GM18519 (cell line): ENCODE results near the gene GALNT9.
"Not testable (repeated sequence)": the region's sequence is repeated elsewhere in the genome, so short reads cannot be mapped to it uniquely, and the experiment has no call there.

Source experiments
- ATAC-seq: cut with Tn5 transposase; IDR thresholded peaks from one replicate; pipeline ENCODE4 v1.9.1; 2021; ENCODE audit warnings: mild to moderate bottlenecking, moderate library complexity; ENCODE audit not compliant: unreplicated experiment, low FRiP score

GALNT9 gene

DNA sequence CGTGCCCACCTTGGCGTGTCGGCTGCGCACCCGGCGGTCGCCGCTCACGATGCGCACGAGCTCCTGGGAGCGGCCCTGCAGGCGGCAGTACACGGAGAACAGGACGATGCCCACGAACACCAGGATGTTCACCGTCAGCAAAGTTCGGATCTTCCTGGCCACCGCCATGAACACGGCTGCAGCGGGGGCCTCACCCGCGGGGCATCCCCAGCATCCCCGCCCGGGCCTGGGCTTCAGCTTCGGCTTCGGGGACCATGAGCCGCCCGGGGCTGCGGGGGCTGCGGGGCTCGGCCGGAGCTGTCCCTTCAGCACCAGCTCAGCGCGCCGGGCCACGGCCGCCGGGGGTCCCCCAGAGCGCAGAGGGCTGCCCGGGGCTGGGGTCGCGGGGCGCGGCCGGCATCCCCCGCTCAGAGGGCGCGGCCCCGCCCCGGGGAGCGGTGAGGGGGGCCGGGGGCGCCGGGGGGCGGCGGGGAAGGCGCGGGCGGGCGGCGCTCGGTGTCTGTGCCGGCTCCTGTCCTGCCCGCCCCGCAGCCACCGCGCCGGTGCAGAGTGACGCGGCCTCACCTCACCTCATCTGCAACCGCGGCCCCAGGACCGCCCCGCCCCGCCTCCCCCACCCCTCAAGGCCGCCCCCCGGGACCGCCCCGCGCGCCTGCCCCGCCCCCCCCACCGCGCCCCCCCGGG lies at the start of gene GALNT9:
TSS of gene GALNT9 (minus strand) at position 554 of the 684 bp plus-strand sequence. CDS start at position 168, 386 bp downstream.
- ATAC-seq, result no peak

DNA sequence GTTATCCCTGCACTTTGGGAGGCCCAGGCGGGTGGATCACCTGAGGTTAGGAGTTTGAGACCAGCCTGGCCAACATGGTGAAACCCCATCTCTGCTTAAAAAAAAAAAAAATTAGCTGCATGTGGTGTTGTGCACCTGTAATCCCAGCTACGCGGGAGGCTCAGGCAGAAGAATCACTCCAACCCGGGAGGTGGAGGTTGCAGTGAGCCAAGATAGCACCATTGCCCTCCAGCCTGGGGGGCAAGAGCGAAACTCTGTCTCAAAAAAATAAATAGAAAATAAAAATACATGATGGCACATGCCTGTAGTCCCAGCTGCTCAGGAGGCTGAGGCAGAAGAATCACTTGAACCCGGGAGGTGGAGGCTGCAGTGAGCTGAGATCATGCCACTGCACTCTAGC lies 49.7 kb upstream of the GALNT9 start:
- not testable (repeated sequence) for ATAC-seq

DNA sequence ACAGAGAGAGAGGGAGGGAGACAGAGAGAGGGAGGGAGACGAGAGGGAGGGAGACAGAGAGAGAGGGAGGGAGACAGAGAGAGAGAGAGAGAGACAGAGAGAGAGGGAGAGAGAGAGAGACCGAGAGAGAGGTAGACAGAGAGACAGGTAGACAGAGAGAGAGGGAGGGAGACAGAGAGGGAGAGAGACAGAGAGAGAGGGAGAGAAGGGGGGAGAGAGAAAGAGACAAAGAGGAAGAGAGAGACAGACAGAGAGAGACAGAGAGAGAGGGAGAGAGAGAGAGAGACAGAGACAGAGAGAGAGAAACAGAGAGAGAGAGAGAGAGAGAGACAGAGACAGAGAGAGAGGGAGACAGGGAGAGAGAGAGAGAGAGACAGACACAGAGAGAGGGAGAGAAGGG lies 47.8 kb upstream of the GALNT9 start:
- no peak for ATAC-seq

DNA sequence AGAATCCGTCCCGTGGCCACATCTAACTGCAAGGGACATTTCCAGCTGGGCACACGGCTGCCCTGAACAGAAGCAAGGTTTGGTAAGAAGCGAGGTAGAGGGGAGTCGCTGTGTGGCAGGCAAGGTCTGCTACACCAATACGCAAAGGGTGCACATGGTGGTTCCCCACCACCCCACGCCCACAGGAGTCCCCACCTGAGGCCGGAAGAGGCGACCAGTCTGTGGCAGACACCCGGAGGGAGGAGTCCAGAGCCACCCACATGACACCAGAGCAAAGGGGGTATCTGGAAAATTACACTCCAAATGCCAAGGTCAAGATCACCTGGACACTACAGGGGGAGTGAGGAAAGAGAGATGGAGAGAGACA lies 47.1 kb upstream of the GALNT9 start:
- no peak for ATAC-seq

DNA sequence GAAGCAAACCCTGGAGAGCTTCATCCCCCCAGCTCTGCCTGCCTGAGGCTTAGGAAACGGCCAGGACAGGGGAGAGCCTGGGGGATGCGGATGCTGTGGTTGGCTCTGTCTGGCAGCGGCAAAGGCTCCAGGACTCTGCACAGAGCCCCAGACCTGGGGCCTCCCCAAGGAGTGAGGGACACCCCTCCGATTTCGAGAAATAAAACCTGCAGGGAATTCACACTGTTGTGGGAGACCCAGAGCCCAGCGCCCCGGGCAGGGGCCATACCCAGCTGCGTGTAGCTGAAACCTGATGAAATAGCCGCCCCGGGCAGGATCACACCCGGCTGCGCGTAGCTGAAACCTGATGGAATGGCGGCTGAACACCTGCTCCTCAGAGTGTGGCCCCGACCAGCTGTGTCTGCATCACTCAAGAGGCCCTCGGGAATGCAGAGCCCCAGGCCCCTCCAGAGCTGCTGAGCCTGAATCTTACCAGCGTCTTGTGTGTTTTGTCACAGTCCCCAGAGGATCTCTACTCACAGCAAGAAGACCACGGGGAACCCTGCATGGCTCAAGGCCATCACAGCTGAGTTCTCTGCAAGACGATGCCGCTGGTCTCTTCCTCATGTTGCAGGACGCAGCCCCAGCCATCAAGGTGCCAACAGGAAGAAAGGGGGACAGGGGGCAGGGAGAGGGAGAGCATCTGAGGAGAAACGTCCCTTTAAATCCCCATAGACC lies 46.5 kb upstream of the GALNT9 start:
- no peak for ATAC-seq

DNA sequence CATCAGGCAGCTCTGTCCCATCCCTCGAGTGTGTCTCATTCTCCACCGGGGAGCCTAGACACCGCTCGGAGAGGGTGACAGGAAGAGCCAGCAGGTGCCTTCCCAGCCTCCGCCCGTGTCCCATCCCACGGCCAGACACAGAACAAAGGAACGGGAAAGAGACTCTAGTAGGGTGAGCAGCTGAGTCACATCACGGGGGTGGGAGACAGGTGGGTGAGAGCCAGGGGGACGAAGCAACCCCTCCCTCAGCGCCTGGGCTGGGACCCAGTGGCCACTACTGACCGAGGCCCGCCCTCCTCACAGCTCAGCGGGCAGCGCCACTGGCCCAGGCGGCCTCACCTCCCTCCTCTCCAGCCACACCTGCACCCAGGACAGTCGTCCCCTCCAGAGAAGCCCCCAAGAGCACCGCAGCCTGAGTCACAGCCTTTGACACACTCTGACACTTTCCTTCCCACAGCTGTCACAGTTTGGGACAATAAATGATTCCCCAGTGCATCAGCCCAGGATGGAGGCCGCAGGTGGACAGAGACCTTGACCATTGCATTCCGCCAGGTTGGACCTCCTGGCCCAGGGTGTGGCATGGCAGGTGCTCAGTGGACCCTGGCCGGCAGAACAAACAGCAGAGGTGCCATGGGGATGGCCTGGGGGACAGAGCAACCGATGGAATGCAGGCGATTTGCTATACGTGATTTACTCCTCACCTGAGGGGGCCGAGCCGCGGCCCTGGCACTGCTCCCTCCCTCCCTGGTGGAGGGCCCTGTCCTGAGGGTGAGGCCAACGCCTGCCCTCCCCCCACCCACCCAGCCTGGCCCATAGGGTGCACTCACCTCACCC lies 45.4 kb upstream of the GALNT9 start:
- ATAC-seq, result no peak

DNA sequence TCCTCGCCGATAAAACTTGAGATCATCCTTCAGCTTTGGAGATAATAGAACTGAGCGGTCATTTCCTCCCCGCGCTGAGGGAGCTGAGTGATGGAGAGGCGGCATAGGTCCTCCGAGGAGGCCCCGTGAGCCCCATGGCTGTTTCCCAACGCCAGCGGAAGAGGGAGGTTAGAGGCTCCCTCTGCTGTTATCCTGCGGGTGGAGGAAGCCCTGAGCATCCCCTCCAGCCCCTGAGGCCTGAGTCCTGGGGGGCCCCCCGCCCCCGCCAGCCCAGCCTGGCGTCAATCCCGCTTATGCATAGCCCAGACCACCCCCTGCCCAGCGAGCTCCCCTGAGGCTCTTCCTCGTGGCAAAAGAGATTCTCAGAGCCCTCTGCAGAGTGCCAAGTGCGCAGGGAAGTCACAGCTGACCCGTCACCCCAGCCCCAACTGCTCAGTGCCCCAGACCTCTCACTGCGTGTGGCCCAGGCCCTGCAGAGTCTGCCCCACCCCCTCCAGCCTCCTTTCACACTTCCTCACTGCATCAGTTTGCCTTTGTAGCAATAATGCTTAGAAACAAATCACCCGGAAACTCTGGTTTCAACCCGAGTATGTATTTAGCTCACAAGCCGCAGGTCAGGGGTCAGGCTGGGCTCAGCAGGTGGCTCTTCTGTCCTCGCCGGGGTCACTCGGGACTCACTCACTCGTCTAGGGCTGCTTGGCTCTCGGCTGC lies 44.7 kb upstream of the GALNT9 start:
- ATAC-seq, result no peak

DNA sequence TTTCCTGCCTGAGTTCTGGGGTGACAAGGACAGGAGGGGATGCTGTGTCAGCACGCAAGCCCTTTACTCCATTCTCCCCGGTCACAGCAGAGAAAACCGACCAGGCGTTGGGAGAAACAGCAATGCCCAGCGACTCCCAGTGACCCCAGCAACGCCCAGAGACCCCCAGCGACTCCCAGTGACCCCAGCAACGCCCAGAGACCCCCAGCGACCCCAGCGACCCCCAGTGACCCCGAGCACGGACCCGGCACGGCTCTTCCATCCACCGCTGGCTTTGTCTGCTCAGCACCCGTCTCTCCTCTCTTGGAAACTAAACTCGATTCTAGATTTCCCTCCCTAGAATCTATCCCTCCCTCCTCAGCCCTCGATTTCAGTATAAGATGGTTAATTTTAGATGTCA lies 38.5 kb upstream of the GALNT9 start:
- ATAC-seq, result no peak

DNA sequence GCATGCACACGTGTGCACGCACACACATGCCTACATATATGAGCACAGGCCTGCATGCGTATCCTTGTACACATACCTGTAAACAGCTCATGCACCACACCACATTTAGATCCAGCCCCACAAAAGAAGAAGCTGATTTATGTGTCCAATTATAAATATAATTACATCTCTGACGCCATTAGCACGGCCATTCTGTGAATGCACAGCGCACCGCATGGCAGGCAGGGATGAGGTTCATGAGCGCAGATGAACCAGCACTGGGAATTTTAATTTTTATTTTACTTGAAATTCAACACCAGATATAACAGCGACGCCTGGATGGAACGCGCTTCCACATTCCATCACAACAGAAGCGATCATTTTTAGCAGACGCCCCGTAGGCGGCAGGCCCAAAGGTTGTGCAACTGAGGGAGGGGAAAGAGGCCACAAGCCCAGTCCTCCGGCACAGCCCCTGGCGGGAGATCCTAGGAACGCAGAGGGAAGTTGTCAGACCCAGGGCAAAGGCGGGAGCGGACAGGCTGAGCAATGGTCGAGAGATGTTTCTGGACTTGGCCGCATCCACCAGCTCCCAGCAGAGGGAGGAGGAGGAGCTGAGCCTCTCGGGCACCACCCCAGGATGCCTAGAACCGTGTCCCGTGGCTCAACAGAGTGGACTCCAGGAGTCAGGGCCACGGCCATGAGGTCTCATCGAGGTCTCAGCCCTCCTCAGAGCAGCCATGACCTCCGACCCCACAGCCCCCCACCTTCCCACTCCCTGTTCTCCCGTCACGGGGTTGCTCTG lies 37.9 kb upstream of the GALNT9 start:
- no peak for ATAC-seq

DNA sequence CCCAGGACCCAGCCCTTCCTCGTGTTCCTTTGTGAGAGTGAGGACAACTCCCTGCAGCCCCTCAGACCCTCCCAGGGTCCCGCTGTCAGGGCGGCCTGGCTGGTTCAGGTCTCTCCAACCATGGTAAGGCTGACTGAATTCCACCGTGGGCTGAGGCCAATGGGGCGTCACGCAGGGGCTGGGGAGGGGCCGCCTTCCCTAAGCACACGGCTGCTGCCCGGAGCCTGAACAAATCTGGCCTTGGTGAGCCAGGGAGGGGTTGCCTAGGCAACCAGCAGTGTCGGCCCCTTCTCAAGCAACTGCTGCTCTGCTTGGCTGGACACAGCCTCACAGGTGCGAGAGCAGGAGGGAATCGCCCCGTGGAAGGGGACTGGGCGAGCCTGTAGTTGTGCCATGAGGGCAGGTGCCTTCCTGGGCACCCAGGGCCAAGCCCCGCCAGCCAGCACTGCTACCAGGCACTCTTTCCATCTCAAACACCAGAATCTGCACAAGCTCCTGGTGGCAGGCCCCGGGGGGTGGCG lies 37.0 kb upstream of the GALNT9 start:
- ATAC-seq, result no peak

DNA sequence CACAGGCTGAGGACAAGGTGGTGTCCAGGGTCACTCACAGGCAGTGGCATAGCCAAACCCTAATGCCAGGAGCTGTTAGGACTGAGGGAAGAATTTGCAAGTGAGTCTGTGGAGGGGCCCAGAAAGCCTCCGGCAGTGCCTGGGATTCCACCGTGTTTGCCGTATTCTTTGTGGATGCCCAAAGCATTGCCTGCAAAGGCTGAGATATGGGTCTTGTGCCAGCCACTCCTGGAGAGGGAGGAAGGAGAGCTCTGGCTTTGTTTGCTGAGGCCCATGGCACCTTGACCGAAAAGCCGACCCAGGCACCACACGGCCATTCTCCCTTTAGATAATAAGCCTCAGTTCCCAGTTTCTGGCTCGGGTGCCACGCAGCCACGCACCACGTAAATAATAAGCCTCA lies 35.8 kb upstream of the GALNT9 start:
- ATAC-seq, result no peak

DNA sequence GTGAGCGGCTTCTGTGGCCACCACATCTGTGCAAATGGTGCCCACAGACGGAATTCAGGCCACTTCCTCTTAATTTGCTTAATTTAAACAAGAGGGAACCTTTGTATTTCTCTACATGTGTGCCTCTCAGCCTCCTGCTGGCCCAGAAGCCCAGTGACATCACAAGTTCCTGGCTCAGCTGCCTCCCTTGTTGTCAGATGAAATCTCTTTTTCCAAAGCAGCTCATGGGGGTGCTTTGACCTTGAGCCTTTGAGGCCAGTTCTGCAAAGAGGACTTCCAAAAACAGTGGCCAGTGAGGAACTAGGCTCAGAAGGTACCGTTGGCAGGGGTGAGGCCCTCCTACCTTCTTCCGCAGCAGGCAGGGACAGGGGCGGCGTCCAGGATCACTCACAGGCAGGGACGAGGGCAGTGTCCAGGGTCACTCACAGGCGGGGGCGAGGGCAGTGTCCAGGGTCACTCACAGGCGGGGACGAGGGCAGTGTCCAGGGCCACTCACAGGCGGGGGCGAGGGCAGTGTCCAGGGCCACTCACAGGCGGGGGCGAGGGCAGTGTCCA lies 35.0 kb upstream of the GALNT9 start:
- ATAC-seq, result no peak

DNA sequence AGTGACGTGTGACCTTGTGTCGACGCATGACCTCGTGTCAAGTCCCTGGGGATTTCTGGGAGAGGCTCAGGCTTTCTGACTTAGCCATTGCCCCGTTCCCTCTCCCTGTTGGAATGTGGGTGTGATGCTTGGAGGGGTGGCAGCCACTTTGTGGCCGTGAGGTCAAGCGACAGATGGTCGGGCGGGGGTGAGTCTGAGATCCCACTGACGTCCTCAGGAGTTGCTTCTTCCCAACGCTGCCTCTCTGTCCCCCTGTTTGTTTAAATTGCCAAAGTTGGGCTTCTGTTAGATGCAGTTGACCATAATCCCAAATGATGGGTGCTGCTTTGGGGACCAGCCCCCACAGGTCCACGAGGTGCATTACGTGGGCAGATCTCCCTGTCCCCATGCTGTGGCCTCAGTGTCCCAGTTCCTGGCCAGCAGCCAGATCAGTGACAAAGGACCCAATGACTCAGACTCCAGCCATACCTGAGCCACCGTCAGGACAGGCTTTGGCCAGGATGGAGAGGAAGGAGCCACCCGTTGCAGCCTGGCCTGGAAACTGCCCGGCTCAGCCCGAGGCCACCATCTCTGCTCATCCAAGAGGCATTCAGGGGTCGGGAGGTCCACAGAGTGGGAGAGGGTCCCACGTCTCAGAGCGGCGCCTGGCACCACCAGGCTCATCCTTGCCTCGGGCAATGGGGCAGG lies 34.4 kb upstream of the GALNT9 start:
- no peak for ATAC-seq

DNA sequence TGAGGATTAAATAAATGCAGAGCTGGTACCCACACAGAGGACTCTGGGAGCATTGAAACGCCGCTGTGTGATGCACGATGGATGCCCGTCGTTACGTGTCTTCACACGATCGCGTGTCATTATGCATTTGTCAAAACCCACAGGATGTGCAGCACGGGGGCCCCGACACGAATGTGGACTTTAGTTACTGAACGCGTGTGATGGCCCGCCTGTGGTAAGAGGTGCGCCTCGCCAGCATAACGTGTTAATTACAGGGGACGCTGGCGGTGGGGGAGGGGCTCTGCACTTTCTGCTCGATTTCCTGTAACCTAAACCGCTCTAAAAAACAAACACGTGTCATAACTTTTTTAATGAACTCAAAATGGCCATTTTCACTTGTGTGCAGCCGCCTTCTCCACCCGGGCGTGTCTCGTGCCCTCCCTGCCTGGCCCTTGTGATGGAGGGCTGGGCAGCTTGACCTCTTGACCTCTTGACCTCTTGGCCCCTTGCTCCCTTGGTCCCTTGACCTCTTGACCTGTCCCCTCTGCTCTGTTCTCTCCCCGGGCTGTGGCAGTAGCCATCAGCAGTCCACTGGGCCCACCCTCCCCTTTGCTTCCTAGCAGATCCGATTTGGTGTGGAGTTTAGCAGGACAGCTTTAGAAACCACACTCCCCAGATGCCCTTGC lies 33.7 kb upstream of the GALNT9 start:
- no peak for ATAC-seq

DNA sequence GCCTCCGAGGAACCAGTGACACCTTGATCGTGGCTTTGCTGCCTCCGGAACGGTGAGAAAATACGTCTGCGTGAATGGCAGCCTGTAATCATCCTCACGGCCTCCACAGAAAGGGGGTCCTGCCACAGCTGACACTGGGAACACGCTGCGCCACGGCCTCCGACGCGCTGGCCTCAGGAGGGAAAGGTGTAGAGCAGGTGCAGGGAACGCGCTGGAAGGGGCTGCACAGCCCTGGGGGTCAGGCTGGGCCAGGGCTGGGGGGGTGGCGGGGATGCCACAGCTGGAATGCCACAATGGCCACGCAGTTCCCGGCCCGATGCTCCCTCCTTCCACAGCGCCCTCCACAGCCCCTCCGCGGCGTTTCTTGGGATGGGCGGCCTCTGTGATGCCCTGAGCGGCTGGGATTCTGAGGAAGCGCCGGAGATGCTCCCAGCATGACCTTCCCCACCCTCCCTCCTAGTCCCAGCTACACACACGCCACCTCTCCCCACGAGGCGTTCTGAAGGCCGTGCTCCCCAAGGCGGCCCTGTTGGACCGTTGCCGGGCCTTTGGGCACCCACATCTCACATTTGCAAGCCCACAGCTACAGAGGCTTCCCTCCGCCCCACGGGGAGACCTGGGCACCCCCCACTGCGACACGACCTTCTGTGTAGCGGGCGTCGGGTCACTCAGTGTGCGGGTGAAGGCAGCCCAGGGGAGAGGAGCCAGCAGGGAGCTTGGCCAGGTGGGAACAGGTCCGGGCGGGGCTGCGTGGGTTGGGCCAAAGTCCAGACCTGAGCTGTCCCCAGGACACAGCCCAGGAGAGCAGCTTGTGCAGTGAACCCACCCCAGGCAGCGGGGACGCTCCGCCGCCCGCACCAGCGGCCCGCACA lies 31.8 kb upstream of the GALNT9 start:
- no peak for ATAC-seq

DNA sequence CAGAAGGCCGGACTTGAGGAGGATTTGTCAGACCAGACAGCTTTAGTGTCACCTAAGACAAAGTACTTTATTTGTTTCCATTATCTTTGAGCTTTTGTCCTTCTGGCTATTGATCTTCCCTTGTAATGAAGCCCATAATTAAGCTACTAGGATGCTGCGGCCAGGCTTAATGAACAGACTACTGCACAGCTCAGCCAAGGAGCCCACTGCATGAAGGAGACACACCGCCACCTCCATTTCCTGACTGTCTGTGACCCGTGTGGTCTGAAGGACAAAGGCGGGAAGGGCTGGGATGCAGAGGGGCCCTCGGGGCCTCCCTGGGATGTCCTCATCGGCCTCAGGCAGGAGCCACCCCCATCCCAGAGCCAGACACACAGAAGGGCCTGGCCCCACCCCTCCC lies 31.0 kb upstream of the GALNT9 start:
- no peak for ATAC-seq

DNA sequence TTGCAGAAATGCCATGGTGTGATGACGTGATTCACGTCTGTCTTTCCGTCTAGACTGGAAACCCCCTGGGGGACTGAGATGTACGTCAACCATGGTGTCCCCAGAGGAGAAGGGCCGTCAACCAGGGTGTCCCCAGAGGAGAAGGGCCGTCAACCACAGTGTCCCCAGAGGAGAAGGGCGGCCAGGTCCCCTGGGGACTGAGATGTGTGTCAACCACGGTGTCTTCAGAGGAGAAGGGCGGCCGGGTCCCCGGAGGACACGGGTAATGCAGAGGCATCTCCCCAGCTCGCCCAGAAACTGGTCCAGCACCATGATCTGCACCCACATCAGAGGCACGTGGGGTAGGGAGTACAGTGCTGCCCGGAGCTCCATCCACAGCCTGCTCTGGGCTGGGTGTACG lies 30.6 kb upstream of the GALNT9 start:
- no peak for ATAC-seq

DNA sequence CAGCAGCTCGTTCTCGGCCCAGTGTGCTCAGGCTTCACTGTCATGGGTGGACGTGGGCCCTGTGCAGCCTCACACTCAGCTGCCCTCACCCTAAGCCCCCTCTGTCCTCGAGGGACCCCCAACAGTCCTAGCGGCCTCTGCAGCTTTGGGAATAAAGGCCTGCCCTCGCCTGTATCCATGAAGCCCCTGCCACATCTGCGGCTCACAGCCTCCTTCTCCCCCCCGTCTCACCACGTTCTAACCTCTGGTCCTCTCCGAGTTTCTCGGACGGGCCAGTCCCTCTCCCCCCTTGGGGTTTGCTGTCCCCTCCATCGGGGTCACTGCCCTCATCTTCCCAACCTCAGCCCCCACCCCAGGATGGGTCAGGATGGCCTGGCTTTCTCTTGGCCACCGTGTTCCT lies 30.2 kb upstream of the GALNT9 start:
- ATAC-seq, result no peak
